Adrenal gland (tissue), 12 donors: ENCODE data around the gene ZBTB39. TPM values are rescaled to one million over a fixed set of nuclear protein-coding genes. Genes with fewer than 3 reads are reported as not detected.

Experiments used
- DNase-seq, 7 donors: peaks; one replicate each; pipeline ENCODE4 v3.0.0-alpha.2; 2019 to 2020
- H3K27ac ChIP-seq, 5 donors: fragments of 200-600 bp; sonication (generic) in 4 of 5; 1 replicate in 3 of 5; 2 replicates in 2 of 5; pipeline versions ENCODE4 v1.5.1 to v1.8.0; 2016 to 2020; ENCODE audit warnings: mild to moderate bottlenecking in 1 of 5
- H3K27me3 ChIP-seq: fragments of 200-600 bp; 2 replicates; pipeline ENCODE4 v1.8.0; 2021
- H3K36me3 ChIP-seq, 2 donors: fragments of 200-600 bp; replicated peaks in 1 of 2; 1 replicate in 1 of 2; 2 replicates in 1 of 2; pipeline versions ENCODE4 v1.5.1 to v1.8.0; 2018 to 2022
- H3K4me1 ChIP-seq, 2 donors: fragments of 200-600 bp; replicated peaks in 1 of 2; 1 replicate in 1 of 2; 2 replicates in 1 of 2; pipeline versions ENCODE4 v1.5.1 to v1.8.0; 2018 to 2021
- H3K4me3 ChIP-seq, 4 donors: fragments of 200-600 bp; sonication (generic) in 3 of 4; one replicate each; pipeline ENCODE4 v1.5.1; 2016 to 2018
- H3K9me3 ChIP-seq, 3 donors: fragments of 200-600 bp; sonication (generic) in 1 of 3; replicated peaks in 1 of 3; 1 replicate in 2 of 3; 2 replicates in 1 of 3; pipeline versions ENCODE4 v1.5.1 to v1.8.0; 2016 to 2021
- CTCF ChIP-seq, 6 experiments: fragments of 450-650 bp in 4 of 6; fragments of 200-600 bp in 2 of 6; sonication (generic) in 1 of 6; IDR thresholded peaks; 1 replicate in 5 of 6; 2 replicates in 1 of 6; pipeline versions ENCODE4 v1.5.1 to v1.8.0; 2016 to 2021; ENCODE audit warnings: antibody characterized with exemption in 6 of 6, mild to moderate bottlenecking in 2 of 6, moderate library complexity in 1 of 6
- POLR2A ChIP-seq, 2 donors: fragments of 450-650 bp; IDR thresholded peaks; one replicate each; pipeline ENCODE4 v1.6.1; 2017; ENCODE audit warnings: antibody characterized with exemption in 2 of 2, mild to moderate bottlenecking in 2 of 2, moderate library complexity in 1 of 2
- WGBS, 4 donors: extraction: QIAGEN DNeasy Blood & Tissue Kit in 2 of 4; methylation state at CpG; one replicate each; pipeline versions ENCODE4 v1.1.5 to v1.1.7; 2013 to 2017; 5-methylcytosine and 5-hydroxymethylcytosine counted together
- intact Hi-C, 2 donors: fragments of 100-400 bp; cut with DNase I; formaldehyde crosslinking; loops; one replicate each; pipeline versions ENCODE4 v1.14.1 to v1.15.0; 2022 to 2023
- polyA plus RNA-seq, 3 donors: library from polyadenylated mRNA; stranded (reverse); fragments of 200-250 nt in 2 of 3; fragments of 350-450 nt in 1 of 3; fragmentation: Illumina TruSeq in 1 of 3; extraction: RNeasy Lipid Tissue Mini Kit (QIAGEN cat#74804) in 1 of 3; gene quantifications; one replicate each; pipeline ENCODE4 v1.2.3, GENCODE V29; 2013 to 2014
- total RNA-seq, 9 donors: library from RNA; depleted of rRNA in 4 of 9; stranded (reverse); fragments of >200 nt in 4 of 9; fragments of 120-200 nt in 1 of 9; fragmentation: NEBNext Ultra II Directional in 1 of 9; extraction: Animal tissue kit (Norgen Biotek cat#: 25700) in 1 of 9; gene quantifications; one replicate each; pipeline versions ENCODE4 v1.1.0 to v1.2.4, GENCODE V29; 2013 to 2023
- donor health status: healthy with polysubstance abuse.
- donor health status: Bipolar disorder and iron deficiency.
- donor health status: DM: yes; HTN: yes; CAD: no.
- donor health status: DM: no; HTN: no; CAD: no.
- donor health status: DM: no; HTN: no; CAD: no.
- donor health status: DM: yes; HTN: yes; CAD: no.

Gene ZBTB39
- total and polyA plus RNA-seq, 12 donors, result 1.4 to 6.0 (median 3.9) TPM

GRCh38 chr12:57000393-57000792 is 6.0 kb downstream of the ZBTB39 start:
- peaks cover 0 to 36% of the 10 kb centered on the region in 2 donors for H3K36me3 ChIP-seq
- H3K4me3 ChIP-seq, result no peak overlapping the region
- DNase-seq, result peak in 1 of 7 donors; percentile 14
- TF ChIP-seq POLR2A (IDR thresholded peaks at IDR 0.05) (no peak), CTCF (IDR thresholded peaks at IDR 0.05) (no peak)
- 33 to 79% (median 61%) methylated on average over 1 of the region's 1 CpG for WGBS, 4 donors
- H3K4me1 ChIP-seq, result peaks cover 3 to 21% of the 10 kb centered on the region in 2 donors
- no peaks in the 10 kb centered on the region for H3K9me3 ChIP-seq
- H3K27me3 ChIP-seq, result no peaks in the 10 kb centered on the region
- no peak overlapping the region for H3K27ac ChIP-seq
- intact Hi-C loops, result loop anchor here in 1 of 2 donors (5.0 kb wide), 1 partner anchor 243 kb away; no protein-coding TSS in a partner anchor

- Histone ChIP-seq H3K4me3 (no peak overlapping the region), H3K36me3 (peaks cover 0 to 34% of the 10 kb centered on the region in 2 donors), H3K27me3 (no peaks in the 10 kb centered on the region), H3K9me3 (no peaks in the 10 kb centered on the region), H3K4me1 (peaks cover 0 to 15% of the 10 kb centered on the region in 2 donors), H3K27ac (no peak overlapping the region)
- WGBS, 4 donors, result 84 to 96% (median 86%) methylated on average over 4 of the region's 4 CpGs
- DNase-seq, result peak in 1 of 7 donors; percentile 45
- TF ChIP-seq POLR2A (IDR thresholded peaks at IDR 0.05), result no peak
- no peak for TF ChIP-seq CTCF (IDR thresholded peaks at IDR 0.05)
- intact Hi-C loops, result no loop called here
These were observed 6.9 kb downstream of the ZBTB39 start for GRCh38 chr12:56999456-56999855.

- Histone ChIP-seq H3K4me1 (peaks cover 0 to 15% of the 10 kb centered on the region in 2 donors), H3K27me3 (no peaks in the 10 kb centered on the region), H3K36me3 (peaks cover 0 to 29% of the 10 kb centered on the region in 2 donors), H3K9me3 (no peaks in the 10 kb centered on the region), H3K4me3 (no peak overlapping the region), H3K27ac (no peak overlapping the region)
- intact Hi-C loops, result no loop called here
- TF ChIP-seq POLR2A (IDR thresholded peaks at IDR 0.05), result no peak
- TF ChIP-seq CTCF (IDR thresholded peaks at IDR 0.05), result no peak
- DNase-seq, result peak in 1 of 7 donors; percentile 53
- WGBS, 4 donors, result 64 to 78% (median 69%) methylated on average over 4 of the region's 4 CpGs
These were observed 7.4 kb downstream of the ZBTB39 start for GRCh38 chr12:56998981-56999380.

GRCh38 chr12:56998316-56998715 is 8.0 kb downstream of the ZBTB39 start:
- H3K36me3 ChIP-seq, result peaks cover 0 to 23% of the 10 kb centered on the region in 2 donors
- TF ChIP-seq CTCF (IDR thresholded peaks at IDR 0.05), result no peak
- no peak for TF ChIP-seq POLR2A (IDR thresholded peaks at IDR 0.05)
- DNase-seq, result peak in 1 of 7 donors; percentile 28
- H3K4me1 ChIP-seq, result peaks cover 0 to 15% of the 10 kb centered on the region in 2 donors
- intact Hi-C loops, result no loop called here
- H3K9me3 ChIP-seq, result no peaks in the 10 kb centered on the region
- H3K27me3 ChIP-seq, result no peaks in the 10 kb centered on the region
- WGBS, 4 donors, result 89 to 94% (median 93%) methylated on average over 6 of the region's 6 CpGs
- no peak overlapping the region for H3K4me3 ChIP-seq
- peak overlapping the region in 1 of 5 donors; percentile 81 for H3K27ac ChIP-seq
